Activated CD8-positive, alpha-beta memory T cell treated with anti-CD3 and anti-CD28 coated beads for 36 hours (primary cell): ENCODE results near the gene ZNF358. TPM values are rescaled to one million over a fixed set of nuclear protein-coding genes. Genes with fewer than 3 reads are reported as not detected.

Source experiments
- CTCF ChIA-PET: fragments of 350-600 bp; sonication (Branson Sonifier 250); formaldehyde crosslinking; loops from one replicate; lab custom pipeline; 2021; ENCODE audit warnings: antibody characterized with exemption; lab: Charles Lee
- POLR2A ChIA-PET: fragments of 350-600 bp; sonication (Branson Sonifier 250); formaldehyde crosslinking; loops from one replicate; lab custom pipeline; 2021; ENCODE audit warnings: antibody characterized with exemption; lab: Charles Lee
- total RNA-seq, 2 experiments: library from RNA; stranded (reverse); gene quantifications; one replicate each; pipeline ENCODE4 v1.2.3, GENCODE V29; 2021

Gene ZNF358
- 1 to 10 TPM; 8.9 to 9.0 TPM for total RNA-seq

DNA sequence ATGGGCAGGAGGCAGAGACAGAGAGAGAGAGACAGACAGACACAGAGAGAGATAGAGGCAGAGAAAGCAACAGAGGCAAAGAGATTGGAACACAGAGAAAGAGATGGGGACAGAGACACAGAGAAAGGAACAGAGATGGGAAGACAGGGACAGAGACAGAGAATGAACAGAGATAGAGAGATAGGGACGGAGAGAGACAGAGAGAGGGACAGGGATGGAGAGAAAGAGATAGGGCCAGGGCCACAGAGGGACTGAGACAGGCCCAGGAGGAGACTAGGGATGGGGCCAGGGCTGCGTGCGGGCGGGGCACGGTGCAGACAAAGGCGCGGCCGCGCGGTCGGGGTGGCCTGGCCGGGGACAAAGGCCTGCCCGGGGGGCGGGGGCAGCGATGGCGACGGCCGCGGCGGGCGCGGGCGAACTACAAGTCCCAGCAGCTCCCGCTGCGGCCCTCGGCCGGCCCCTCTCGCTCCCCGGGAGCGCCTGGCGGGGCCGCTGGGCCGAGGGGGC is at the start of gene ZNF358:
Gene ZNF358, plus strand, starts transcription at position 459 of the 507 bp plus-strand sequence. CDS start 3,140 bp downstream, outside the sequence.
- ChIA-PET CTCF (no interaction called here), POLR2A (no interaction called here)

GRCh38 chr19:7467009-7467989 is 48.6 kb upstream of the ZNF358 start:
- CTCF ChIA-PET, result no interaction called here

DNA sequence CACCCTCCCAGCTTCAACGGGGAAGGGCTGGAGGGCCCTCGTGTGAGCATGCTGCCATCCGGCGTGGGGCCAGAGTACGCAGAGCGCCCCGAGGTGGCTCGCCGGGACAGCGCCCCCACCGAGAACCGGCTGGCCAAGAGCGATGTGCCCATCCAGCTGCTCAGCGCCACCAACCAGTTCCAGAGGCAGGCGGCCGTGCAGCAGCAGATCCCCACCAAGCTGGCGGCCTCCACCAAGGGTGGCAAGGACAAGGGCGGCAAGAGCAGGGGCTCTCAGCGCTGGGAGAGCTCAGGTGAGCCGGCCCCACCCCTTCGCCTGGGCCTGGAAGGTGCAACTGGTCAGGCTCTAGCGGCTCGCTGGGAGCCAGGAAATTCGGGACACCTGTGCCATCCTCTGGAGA is 47.1 kb upstream of the ZNF358 start:
- CTCF ChIA-PET, result no interaction called here

More at GRCh38 chr19:7467009-7467989, 48.6 kb upstream of the ZNF358 start:
- POLR2A ChIA-PET, result no interaction called here

DNA sequence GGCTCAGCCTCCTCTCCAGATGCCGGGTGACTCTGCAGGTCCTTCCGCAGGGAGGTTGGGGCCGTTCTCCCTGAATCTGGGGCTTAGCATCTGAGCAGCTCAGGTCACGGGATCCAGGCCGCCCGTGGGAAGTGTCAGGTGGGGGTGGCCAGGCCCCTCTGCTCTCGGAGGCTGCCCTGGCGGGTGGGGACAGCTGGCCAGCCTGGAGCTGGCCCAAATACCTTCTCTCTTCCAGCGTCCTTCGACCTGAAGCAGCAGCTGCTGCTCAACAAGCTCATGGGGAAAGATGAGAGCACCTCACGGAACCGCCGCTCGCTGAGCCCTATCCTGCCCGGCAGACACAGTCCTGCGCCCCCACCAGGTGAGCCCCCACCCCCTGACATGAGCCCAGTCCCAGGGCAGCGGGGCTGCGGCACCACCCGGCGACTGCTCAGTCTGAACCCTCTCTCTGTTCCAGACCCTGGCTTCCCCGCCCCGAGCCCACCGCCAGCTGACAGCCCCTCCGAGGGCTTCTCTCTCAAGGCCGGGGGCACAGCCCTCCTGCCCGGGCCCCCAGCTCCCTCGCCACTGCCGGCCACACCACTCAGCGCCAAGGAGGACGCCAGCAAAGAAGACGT is 46.1 kb upstream of the ZNF358 start:
- CTCF ChIA-PET, result interaction anchor here (1.3 kb wide), 1 partner anchor 116 kb away, joined by 3 read pairs; no protein-coding TSS in a partner anchor
- POLR2A ChIA-PET, result no interaction called here

More for the DNA sequence above, 47.1 kb upstream of the ZNF358 start:
- POLR2A ChIA-PET, result interaction anchor here (0.6 kb wide), 1 partner anchor 43 kb away, joined by 4 read pairs; no protein-coding TSS in a partner anchor

DNA sequence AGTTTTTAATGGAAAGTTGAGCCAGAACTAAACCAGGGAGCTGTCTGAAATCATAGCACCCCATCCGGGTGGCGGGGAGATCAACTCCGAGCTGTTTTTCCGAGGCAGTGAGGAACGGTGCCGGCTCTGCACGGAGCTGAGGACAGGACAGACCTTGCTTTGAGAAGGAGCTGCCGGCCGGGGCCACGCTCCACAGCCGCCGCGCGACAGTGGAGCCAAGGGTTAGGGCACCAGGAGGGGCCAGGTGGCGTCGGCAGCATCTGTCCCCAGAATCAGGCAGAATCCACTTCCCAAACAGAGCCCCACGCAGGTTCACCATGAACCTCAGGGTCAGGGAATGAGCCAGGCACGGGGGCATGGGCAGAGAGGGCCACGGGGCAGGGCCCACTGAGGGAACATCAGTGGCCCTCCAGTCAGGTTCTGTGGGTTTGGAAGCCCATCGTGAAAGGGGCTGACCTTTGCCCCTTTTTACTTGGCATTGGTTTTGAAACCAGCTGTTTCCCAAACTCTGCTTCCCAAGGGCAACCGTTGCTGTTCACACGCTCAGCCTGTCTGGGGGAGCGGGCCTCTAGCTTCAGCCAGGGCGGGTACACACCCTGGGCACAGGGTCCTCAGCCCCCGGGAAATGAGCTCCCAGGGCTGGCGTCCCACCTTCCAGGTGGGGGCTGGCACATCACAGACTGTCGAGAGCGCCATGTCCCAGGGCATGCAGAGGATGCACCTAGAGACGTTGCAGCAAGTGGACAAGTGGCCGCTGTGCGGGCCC is 45.2 kb upstream of the ZNF358 start:
- ChIA-PET POLR2A (interaction anchor here (0.6 to 0.7 kb wide), 2 partner anchors 40 to 71 kb away, joined by 4 to 7 read pairs; no protein-coding TSS in a partner anchor), CTCF (interaction anchor here (0.5 to 1.3 kb wide), 2 partner anchors 117 to 143 kb away, joined by 3 read pairs; no protein-coding TSS in a partner anchor)

DNA sequence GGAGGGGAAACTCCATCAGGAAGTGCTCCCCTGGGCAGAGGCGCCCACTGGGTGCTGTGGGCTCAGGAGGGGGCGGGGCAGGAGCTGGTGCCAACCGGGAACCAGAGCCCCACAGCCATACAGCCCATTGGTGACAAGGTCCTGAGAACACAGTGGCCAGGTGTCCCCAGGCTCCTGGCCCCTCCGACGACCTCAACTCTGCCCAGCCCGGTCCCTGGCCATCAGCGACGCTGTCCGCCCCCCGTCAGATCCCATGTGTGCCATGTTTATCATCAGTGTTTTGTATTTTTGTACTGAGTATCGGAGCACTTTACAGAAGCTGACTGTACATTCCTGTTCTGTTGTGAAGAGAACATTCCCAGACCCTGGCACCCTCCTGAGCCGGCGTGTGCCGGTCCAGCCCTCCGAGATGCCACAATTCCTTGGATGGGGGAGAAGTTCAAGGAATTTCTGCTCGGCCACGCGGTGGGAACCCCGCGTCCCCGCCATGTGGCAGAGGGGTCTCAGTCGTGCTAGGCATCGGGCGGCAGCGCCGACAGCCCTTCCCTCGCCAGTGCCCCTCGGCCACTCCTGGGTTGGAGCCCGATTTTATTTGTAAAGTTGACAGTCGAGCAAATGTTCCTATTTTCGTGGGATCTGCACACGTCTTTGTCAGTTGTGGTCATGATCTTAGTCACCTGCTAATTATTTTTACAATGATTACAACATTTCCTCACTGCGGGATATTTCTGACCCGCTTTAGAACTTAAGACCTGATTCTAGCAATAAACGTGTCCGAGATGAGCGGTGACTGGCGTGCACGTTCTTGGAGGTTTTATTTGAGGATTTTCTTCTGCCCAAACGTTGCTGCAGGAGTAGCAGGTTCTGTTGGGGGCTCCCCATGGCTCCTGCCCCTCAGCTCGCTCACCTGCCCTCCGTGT is 43.9 kb upstream of the ZNF358 start:
- CTCF ChIA-PET, result no interaction called here
- POLR2A ChIA-PET, result interaction anchor here (0.6 kb wide), 1 partner anchor 41 kb away, joined by 4 read pairs; no protein-coding TSS in a partner anchor

DNA sequence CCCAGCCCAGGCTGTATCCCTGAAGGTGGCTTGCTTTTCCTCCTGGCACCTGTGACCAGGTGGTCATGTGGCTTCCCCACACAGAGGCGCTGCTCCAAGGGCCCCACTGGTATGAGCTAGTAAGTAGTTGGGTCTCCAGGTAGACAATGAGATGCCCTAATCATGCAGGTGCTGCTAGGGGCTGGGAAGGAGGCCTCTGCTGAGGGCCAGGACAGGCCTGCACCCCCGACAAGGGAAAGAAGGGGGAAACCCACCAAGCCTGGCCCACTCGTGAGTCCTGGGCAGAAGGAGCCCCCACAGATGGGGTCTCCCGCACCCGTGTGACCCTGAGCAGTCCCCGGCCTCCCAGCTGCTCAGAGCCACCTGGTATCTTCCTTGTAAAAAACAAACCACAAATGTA is 40.2 kb upstream of the ZNF358 start:
- POLR2A ChIA-PET, result no interaction called here
- CTCF ChIA-PET, result no interaction called here

GRCh38 chr19:7476241-7476640 is 39.7 kb upstream of the ZNF358 start:
- ChIA-PET CTCF (no interaction called here), POLR2A (no interaction called here)

- CTCF ChIA-PET, result no interaction called here
- POLR2A ChIA-PET, result no interaction called here
Measured at GRCh38 chr19:7476777-7477494, 39.0 kb upstream of the ZNF358 start.

- ChIA-PET CTCF (no interaction called here), POLR2A (no interaction called here)
Measured at GRCh38 chr19:7477758-7478157, 38.1 kb upstream of the ZNF358 start.

DNA sequence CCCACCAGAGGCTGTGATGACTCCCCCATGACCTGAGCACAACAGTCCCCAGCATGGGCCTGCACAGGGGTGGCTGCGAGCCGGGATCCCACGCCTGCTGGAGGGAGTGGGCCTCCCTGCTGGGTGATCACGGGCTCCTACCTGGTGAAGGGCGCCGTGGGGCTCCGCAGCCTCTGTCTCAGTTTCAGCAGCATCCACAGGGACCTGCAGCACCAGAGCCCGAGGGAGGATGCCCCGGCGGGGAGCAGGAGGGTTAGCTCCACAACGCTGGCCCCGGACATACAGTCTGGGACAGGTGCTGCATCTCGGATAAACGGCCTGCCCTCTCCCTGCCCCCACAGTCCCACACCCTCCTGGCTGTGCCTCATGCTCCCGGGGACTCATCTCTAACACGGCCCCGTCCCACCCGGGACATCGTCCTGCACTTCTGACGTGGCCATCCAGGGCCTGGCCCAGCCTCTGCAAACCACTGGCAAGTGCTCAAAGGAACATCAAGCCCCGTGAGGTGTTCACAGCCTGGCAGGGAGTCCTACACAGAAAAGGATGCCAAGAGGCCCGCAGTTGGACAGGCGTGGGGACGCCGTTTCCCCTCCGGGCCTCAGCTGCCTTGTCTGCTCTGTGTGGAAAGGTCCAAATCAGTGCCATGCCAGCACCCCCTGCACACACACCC is 37.6 kb upstream of the ZNF358 start:
- POLR2A ChIA-PET, result no interaction called here
- CTCF ChIA-PET, result no interaction called here

DNA sequence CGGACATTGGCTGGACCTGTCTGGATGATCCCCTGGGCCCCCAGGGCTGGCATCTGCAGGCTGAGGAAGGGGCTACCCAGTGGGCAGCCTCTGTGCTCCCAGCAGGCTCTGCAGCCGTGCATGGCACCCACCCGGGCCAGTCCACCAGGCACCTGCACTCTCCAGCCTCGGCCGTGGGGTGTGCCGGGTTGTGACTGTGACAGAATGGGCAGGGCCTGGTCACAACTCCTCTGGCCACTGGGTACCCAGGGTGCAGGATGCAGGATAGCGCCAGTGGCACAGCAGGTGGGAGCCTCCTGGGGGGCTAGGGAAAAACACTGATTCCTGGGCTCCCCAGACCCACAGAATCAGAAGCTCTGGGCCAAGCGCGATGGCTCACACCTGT is 37.1 kb upstream of the ZNF358 start:
- POLR2A ChIA-PET, result no interaction called here
- CTCF ChIA-PET, result no interaction called here

DNA sequence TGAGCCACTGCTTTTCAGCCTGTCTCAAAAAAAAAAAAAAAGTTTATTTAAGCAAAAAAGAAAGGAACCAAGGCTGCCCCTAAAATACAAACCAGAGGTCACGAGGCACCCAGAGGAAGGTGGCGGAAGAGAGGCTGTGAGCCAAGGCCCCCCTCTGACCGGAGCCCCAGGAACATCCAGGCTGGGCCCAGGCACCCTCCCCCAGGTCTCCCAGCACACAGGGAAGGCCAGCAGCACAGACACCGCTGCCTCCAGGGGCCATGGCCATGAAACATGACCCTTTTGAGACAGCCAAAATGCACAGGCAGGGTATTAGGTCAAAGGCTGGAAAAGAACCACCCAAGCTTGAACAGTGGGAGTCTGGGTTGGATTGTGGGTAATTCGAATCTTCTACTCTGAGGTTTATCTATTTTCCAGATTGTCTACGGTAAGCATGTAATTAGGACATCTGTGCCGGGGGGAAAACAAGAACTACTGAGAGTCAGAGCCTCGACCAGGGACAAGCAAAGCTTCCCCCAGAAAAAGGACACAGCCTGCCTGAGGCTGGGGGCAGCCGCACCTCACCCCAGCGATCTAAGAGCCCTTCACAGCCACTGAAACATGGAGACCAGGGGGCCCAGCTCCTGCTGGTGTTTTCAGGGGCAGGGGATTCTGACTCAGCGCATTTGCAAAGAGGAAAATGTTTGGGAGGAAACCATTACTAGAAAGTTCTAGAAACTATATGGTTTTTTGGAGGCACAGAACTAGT is 35.5 kb upstream of the ZNF358 start:
- ChIA-PET POLR2A (no interaction called here), CTCF (interaction anchor here (0.9 kb wide), 1 partner anchor 121 kb away, joined by 3 read pairs; no protein-coding TSS in a partner anchor)

DNA sequence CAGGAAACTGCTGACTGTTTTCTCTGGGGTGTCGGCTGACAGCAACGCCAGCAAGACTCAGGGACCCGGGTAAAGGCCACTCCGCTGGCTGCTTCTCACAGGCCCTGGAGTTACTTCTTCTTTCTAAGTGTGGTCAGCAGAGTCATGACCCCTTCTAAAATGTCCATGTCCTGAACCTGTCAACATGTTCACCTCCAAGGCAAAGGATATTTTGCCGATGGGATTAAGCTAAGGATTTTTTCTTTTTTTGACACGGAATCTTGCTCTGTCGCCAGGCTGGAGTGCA is 35.0 kb upstream of the ZNF358 start:
- ChIA-PET POLR2A (no interaction called here), CTCF (no interaction called here)

DNA sequence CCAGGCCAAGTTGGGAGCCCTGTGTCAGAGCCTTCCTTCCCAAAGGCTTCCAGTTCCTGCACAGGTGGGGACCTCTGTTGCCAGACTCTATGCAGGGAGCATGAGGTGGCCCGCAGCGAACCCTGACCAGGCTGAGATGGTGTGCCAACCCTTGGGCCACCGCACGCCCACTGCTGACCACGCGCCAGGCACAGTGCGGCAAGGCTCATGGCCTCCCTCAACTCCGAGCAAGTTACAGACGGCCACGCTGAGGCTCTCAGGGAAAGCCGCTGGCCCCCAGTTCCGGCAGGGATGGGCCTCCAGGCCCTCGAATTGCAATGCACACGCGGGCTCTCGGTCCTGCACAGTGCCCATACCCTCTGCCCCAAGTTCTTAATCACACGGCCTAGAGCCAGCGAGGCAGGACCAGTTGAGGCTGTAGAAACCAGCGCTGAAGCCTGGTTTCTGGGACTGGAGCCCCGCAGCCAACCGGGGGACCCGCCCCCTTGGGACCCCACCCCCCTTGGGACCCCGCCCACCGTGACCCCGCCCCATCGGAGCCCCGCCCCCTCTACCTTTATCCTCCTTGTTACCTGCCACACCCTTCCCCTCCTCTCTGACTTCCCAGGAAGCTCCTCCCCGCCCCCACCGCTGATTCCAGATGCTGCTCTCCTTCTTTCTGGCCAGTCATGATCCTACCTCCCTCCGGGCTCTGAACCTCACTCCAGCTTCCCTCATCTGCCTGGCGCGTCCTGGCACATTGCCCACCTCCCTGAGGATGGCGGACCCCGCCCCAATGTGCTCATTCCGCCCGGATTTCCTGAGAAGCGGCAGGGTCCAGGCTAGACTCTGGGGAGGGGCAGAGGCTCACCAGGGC is 33.1 kb upstream of the ZNF358 start:
- CTCF ChIA-PET, result no interaction called here

GRCh38 chr19:7483720-7484201 is 32.1 kb upstream of the ZNF358 start:
- CTCF ChIA-PET, result no interaction called here

More for the DNA sequence above, 33.1 kb upstream of the ZNF358 start:
- POLR2A ChIA-PET, result no interaction called here

More at GRCh38 chr19:7483720-7484201, 32.1 kb upstream of the ZNF358 start:
- POLR2A ChIA-PET, result no interaction called here
